SU-DHL-6 (cell line): ENCODE measurements around the gene RASD2.

Experiments used
- H2AFZ ChIP-seq: fragments of 200-600 bp; sonication (generic); 2 replicates; pipeline ENCODE4 v1.6.1; 2014; ENCODE audit warnings: low read depth, mild to moderate bottlenecking, moderate library complexity, mixed read lengths, antibody characterized with exemption, low read length; ENCODE audit not compliant: severe bottlenecking
- H3F3A ChIP-seq: fragments of 200-600 bp; shearing (Covaris generic); 2 replicates; pipeline ENCODE4 v1.6.0; 2016; ENCODE audit warnings: antibody characterized with exemption, mild to moderate bottlenecking; ENCODE audit not compliant: insufficient read depth
- H3K27ac ChIP-seq: fragments of 200-600 bp; sonication (generic); 2 replicates; pipeline ENCODE4 v1.5.1; 2016; ENCODE audit warnings: low read depth, mild to moderate bottlenecking, low read length, moderate library complexity, mixed read lengths
- H3K27me3 ChIP-seq: fragments of 200-600 bp; sonication (generic), shearing (Covaris generic); 2 replicates; pipeline ENCODE4 v1.6.0; 2014; ENCODE audit warnings: mild to moderate bottlenecking, low read length
- H3K36me3 ChIP-seq: fragments of 200-600 bp; sonication (generic); 2 replicates; pipeline ENCODE4 v1.6.1; 2014; ENCODE audit warnings: mild to moderate bottlenecking, low read length, mixed read lengths
- H3K4me2 ChIP-seq: fragments of 300-600, 200-600 bp; shearing (Covaris generic), sonication (generic); 2 replicates; pipeline ENCODE4 v1.6.0; 2014; ENCODE audit warnings: low read length, low read depth, mild to moderate bottlenecking; ENCODE audit not compliant: poor library complexity, severe bottlenecking
- H3K4me3 ChIP-seq: fragments of 200-600 bp; sonication (generic); 2 replicates; pipeline ENCODE4 v1.5.1; 2014; ENCODE audit warnings: antibody characterized with exemption, low read length, mild to moderate bottlenecking, mixed read lengths; ENCODE audit not compliant: insufficient read depth, poor library complexity, severe bottlenecking
- H3K79me2 ChIP-seq: fragments of 200-600 bp; sonication (generic); 2 replicates; pipeline ENCODE4 v1.6.1; 2014; ENCODE audit warnings: mild to moderate bottlenecking, low read length, moderate library complexity; ENCODE audit not compliant: insufficient read depth
- H3K9ac ChIP-seq: fragments of 200-600 bp; sonication (generic); 2 replicates; pipeline ENCODE4 v1.7.0; 2014; ENCODE audit warnings: mild to moderate bottlenecking, low read length
- H3K9me2 ChIP-seq: fragments of 200-600 bp; sonication (generic); replicated peaks from 2 replicates; pipeline ENCODE4 v1.6.1; 2014; ENCODE audit warnings: low read length; ENCODE audit not compliant: insufficient read depth
- H3K9me3 ChIP-seq: fragments of 200-600 bp; sonication (generic); 2 replicates; pipeline ENCODE4 v1.6.1; 2014; ENCODE audit warnings: low read length, mixed read lengths; ENCODE audit not compliant: insufficient read depth
- H4K20me1 ChIP-seq: fragments of 200-600 bp; sonication (generic); 2 replicates; pipeline ENCODE4 v1.6.1; 2014; ENCODE audit warnings: low read depth, mild to moderate bottlenecking, antibody characterized with exemption, low read length, moderate library complexity, mixed read lengths
- EZH2phosphoT487 ChIP-seq: fragments of 200-600 bp; sonication (generic), shearing (Covaris generic); conservative IDR thresholded peaks from 2 replicates; pipeline ENCODE4 v1.6.1; 2018; ENCODE audit warnings: mild to moderate bottlenecking, antibody characterized with exemption, low read length, moderate library complexity, mixed read lengths
- TF ChIP-seq, protein P1 (sequence below): fragments of 200-600 bp; sonication (generic); IDR thresholded peaks from one replicate; pipeline ENCODE4 v1.5.1; 2017; ENCODE audit warnings: antibody characterized with exemption, mild to moderate bottlenecking, low read length, moderate library complexity; ENCODE audit not compliant: insufficient read depth, poor library complexity, severe bottlenecking

RASD2 gene

DNA sequence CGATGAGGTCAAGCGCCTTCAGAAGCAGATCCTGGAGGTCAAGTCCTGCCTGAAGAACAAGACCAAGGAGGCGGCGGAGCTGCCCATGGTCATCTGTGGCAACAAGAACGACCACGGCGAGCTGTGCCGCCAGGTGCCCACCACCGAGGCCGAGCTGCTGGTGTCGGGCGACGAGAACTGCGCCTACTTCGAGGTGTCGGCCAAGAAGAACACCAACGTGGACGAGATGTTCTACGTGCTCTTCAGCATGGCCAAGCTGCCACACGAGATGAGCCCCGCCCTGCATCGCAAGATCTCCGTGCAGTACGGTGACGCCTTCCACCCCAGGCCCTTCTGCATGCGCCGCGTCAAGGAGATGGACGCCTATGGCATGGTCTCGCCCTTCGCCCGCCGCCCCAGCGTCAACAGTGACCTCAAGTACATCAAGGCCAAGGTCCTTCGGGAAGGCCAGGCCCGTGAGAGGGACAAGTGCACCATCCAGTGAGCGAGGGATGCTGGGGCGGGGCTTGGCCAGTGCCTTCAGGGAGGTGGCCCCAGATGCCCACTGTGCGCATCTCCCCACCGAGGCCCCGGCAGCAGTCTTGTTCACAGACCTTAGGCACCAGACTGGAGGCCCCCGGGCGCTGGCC lies 11.0 kb downstream of the RASD2 start:
- Histone ChIP-seq H3K79me2 (no peaks in the 10 kb centered on the region), H2AFZ (no peak overlapping the region), H3F3A (no peaks in the 10 kb centered on the region), H3K4me3 (no peak overlapping the region), H3K36me3 (no peaks in the 10 kb centered on the region), H3K9me3 (no peaks in the 10 kb centered on the region), H3K27ac (no peak overlapping the region), H4K20me1 (no peaks in the 10 kb centered on the region), H3K9ac (no peak overlapping the region), H3K9me2 (no peaks in the 10 kb centered on the region), H3K4me2 (no peak overlapping the region), H3K27me3 (no peaks in the 10 kb centered on the region)
- TF ChIP-seq, protein P1, sequence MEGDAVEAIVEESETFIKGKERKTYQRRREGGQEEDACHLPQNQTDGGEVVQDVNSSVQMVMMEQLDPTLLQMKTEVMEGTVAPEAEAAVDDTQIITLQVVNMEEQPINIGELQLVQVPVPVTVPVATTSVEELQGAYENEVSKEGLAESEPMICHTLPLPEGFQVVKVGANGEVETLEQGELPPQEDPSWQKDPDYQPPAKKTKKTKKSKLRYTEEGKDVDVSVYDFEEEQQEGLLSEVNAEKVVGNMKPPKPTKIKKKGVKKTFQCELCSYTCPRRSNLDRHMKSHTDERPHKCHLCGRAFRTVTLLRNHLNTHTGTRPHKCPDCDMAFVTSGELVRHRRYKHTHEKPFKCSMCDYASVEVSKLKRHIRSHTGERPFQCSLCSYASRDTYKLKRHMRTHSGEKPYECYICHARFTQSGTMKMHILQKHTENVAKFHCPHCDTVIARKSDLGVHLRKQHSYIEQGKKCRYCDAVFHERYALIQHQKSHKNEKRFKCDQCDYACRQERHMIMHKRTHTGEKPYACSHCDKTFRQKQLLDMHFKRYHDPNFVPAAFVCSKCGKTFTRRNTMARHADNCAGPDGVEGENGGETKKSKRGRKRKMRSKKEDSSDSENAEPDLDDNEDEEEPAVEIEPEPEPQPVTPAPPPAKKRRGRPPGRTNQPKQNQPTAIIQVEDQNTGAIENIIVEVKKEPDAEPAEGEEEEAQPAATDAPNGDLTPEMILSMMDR: no peak
- TF ChIP-seq EZH2phosphoT487: no peak

GRCh38 chr22:35552196-35552842 lies 11.7 kb downstream of the RASD2 start:
- no peak overlapping the region for H3K27ac ChIP-seq
- no peak overlapping the region for H3K4me2 ChIP-seq
- no peaks in the 10 kb centered on the region for H3F3A ChIP-seq
- no peaks in the 10 kb centered on the region for H3K9me3 ChIP-seq
- H4K20me1 ChIP-seq: no peaks in the 10 kb centered on the region
- H3K9ac ChIP-seq: no peak overlapping the region
- no peaks in the 10 kb centered on the region for H3K9me2 ChIP-seq
- no peaks in the 10 kb centered on the region for H3K27me3 ChIP-seq
- H3K79me2 ChIP-seq: no peaks in the 10 kb centered on the region
- no peak overlapping the region for H3K4me3 ChIP-seq
- no peak for TF ChIP-seq EZH2phosphoT487
- TF ChIP-seq, protein P1: no peak
- no peaks in the 10 kb centered on the region for H3K36me3 ChIP-seq
- no peak overlapping the region for H2AFZ ChIP-seq

GRCh38 chr22:35552846-35553245 lies 12.2 kb downstream of the RASD2 start:
- H3K27me3 ChIP-seq: no peaks in the 10 kb centered on the region
- no peaks in the 10 kb centered on the region for H3F3A ChIP-seq
- H3K9ac ChIP-seq: no peak overlapping the region
- no peak for TF ChIP-seq EZH2phosphoT487
- TF ChIP-seq, protein P1: no peak
- H3K4me3 ChIP-seq: no peak overlapping the region
- no peaks in the 10 kb centered on the region for H4K20me1 ChIP-seq
- H2AFZ ChIP-seq: no peak overlapping the region
- no peak overlapping the region for H3K4me2 ChIP-seq
- no peaks in the 10 kb centered on the region for H3K9me3 ChIP-seq
- H3K9me2 ChIP-seq: no peaks in the 10 kb centered on the region
- no peaks in the 10 kb centered on the region for H3K36me3 ChIP-seq
- no peak overlapping the region for H3K27ac ChIP-seq
- H3K79me2 ChIP-seq: no peaks in the 10 kb centered on the region
